Thyroid gland (tissue), 4 donors: ENCODE results near the gene COL18A1. TPM values are rescaled to one million over a fixed set of nuclear protein-coding genes. Genes with fewer than 3 reads are reported as not detected.

Experiments
- DNase-seq, 2 donors: peaks; one replicate each; pipeline ENCODE4 v3.0.0-alpha.2; 2019
- H3K27ac ChIP-seq, 3 donors: fragments of 200-600 bp; sonication (generic); 1 replicate in 2 of 3; 2 replicates in 1 of 3; pipeline ENCODE4 v1.5.1; 2016 to 2019; ENCODE audit warnings: mild to moderate bottlenecking in 1 of 3, moderate library complexity in 1 of 3
- H3K27me3 ChIP-seq: fragments of 200-600 bp; sonication (generic); one replicate; pipeline ENCODE4 v1.5.1; 2019
- H3K36me3 ChIP-seq, 2 donors: fragments of 200-600 bp; sonication (generic); one replicate each; pipeline ENCODE4 v1.5.1; 2016 to 2019
- H3K4me1 ChIP-seq, 2 donors: fragments of 200-600 bp; sonication (generic); one replicate each; pipeline ENCODE4 v1.5.1; 2017 to 2019
- H3K4me3 ChIP-seq, 3 donors: fragments of 200-600 bp; sonication (generic); replicated peaks in 1 of 3; 1 replicate in 2 of 3; 2 replicates in 1 of 3; pipeline ENCODE4 v1.5.1; 2016; ENCODE audit warnings: mild to moderate bottlenecking in 1 of 3
- H3K9me3 ChIP-seq: fragments of 200-600 bp; sonication (generic); one replicate; pipeline ENCODE4 v1.5.1; 2017
- POLR2A ChIP-seq, 2 donors: fragments of 450-650 bp; IDR thresholded peaks; one replicate each; pipeline ENCODE4 v1.6.1; 2017; ENCODE audit warnings: antibody characterized with exemption in 2 of 2, mild to moderate bottlenecking in 2 of 2, moderate library complexity in 1 of 2
- WGBS, 2 donors: methylation state at CpG; one replicate each; pipeline ENCODE4 v1.1.5; 2017; 5-methylcytosine and 5-hydroxymethylcytosine counted together
- intact Hi-C: fragments of 100-400 bp; cut with DNase I; formaldehyde crosslinking; loops from one replicate; pipeline ENCODE4 v1.15.1; 2023
- total RNA-seq, 4 donors: library from RNA; depleted of rRNA; stranded (reverse); fragments of >200 nt; gene quantifications; one replicate each; pipeline ENCODE4 v1.2.3, GENCODE V29; 2016
- TF ChIP-seq, protein P1 (sequence below), 6 experiments: fragments of 200-600 bp in 3 of 6; fragments of 450-650 bp in 3 of 6; sonication (generic) in 3 of 6; IDR thresholded peaks; one replicate each; pipeline ENCODE4 v1.5.1; 2016 to 2019; ENCODE audit warnings: antibody characterized with exemption in 6 of 6, mild to moderate bottlenecking in 2 of 6, inconsistent platforms in 1 of 6, moderate library complexity in 1 of 6

The COL18A1 gene
- total RNA-seq, 4 donors from 2014 or later = 105 to 264 (median 238) TPM

DNA sequence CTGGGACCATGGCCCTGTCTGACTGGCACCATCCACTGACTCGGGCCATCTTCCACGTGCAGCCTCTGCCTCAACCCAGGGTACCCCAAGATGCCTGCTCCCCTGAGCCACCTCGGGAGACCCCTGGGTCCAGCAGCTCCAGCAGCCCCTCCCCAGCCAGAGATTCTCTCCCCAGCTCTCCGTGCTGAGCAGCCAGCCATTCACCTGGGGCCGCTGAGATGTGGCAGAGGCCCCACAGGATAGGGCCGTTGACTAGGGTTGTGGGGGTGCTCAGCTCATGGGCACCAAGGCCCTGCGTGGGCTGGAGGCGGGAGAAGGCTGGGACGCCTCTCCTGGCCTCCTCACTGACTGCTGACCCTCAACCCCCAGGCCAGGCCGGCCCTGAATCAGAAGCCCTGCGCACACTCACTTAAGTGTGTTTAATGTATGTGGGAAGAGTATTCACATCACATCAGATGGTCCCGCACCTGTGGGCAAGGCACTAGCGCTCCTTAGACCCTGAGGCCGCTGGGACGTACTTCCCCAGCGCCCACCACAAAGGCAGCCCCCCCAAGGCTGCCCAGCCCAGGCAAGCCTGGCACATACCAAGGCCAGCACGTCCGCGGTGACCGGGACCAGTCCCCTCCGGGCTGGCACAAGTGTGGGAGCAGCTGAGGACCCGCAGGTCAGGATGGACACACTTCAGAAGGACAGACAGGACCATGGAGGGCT is 109.5 kb downstream of the COL18A1 start:
- H3K4me1 ChIP-seq = no peaks in the 10 kb centered on the region
- H3K4me3 ChIP-seq = no peak overlapping the region
- H3K36me3 ChIP-seq = peaks cover 7 to 12% of the 10 kb centered on the region in 2 donors
- 89 to 90% methylated on average over 7 to 16 of the region's 22 CpGs for WGBS, 2 donors
- no peak for TF ChIP-seq POLR2A (IDR thresholded peaks at IDR 0.05)
- TF ChIP-seq, protein P1, sequence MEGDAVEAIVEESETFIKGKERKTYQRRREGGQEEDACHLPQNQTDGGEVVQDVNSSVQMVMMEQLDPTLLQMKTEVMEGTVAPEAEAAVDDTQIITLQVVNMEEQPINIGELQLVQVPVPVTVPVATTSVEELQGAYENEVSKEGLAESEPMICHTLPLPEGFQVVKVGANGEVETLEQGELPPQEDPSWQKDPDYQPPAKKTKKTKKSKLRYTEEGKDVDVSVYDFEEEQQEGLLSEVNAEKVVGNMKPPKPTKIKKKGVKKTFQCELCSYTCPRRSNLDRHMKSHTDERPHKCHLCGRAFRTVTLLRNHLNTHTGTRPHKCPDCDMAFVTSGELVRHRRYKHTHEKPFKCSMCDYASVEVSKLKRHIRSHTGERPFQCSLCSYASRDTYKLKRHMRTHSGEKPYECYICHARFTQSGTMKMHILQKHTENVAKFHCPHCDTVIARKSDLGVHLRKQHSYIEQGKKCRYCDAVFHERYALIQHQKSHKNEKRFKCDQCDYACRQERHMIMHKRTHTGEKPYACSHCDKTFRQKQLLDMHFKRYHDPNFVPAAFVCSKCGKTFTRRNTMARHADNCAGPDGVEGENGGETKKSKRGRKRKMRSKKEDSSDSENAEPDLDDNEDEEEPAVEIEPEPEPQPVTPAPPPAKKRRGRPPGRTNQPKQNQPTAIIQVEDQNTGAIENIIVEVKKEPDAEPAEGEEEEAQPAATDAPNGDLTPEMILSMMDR (IDR thresholded peaks at IDR 0.05) = no peak
- no peak for DNase-seq
- no peak overlapping the region for H3K27ac ChIP-seq
- intact Hi-C loops = no loop called here
- no peaks in the 10 kb centered on the region for H3K9me3 ChIP-seq
- no peaks in the 10 kb centered on the region for H3K27me3 ChIP-seq

- intact Hi-C loops = no loop called here
- Histone ChIP-seq H3K36me3 (peaks cover 0 to 10% of the 10 kb centered on the region in 2 donors), H3K4me1 (no peaks in the 10 kb centered on the region), H3K4me3 (no peak overlapping the region), H3K27me3 (no peaks in the 10 kb centered on the region), H3K9me3 (no peaks in the 10 kb centered on the region), H3K27ac (no peak overlapping the region)
- TF ChIP-seq, protein P1 (IDR thresholded peaks at IDR 0.05) = no peak
- no peak for TF ChIP-seq POLR2A (IDR thresholded peaks at IDR 0.05)
- DNase-seq = no peak
- 95 to 98% methylated on average over 4 to 24 of the region's 31 CpGs for WGBS, 2 donors
Measured at GRCh38 chr21:45515241-45516061, 110.5 kb downstream of the COL18A1 start.

DNA sequence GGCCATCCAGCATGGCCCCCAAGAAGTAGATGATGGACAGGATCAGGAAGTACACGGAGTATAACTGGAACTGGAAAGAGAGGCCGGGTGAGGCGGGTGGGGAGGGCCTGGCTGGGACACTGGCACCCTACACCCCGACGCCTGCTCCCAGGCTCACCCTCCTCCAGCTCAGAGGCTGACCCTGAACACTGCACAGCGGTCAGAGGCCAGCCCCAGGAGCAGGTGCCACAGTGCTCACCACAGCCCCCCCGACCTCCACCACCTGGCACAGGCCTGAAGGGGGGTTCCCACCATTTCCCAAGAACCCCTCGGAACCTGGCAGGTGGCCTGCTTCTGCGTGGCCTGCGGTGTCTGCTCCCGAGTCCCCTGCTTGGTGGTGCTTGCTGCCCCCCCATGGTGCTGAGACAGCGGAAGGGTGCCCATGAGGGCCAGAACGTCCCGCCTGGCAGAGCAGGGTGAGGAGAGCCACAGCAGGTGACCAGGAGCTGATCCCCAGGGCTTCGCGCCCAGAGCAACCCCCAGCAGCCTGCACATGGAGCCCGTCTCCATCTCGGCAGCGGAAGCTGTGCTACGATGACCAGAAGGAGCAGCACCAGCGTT is 111.2 kb downstream of the COL18A1 start:
- WGBS, 2 donors = 86 to 96% methylated on average over 3 to 14 of the region's 21 CpGs
- Histone ChIP-seq H3K27me3 (no peaks in the 10 kb centered on the region), H3K4me3 (no peak overlapping the region), H3K4me1 (no peaks in the 10 kb centered on the region), H3K27ac (no peak overlapping the region), H3K9me3 (no peaks in the 10 kb centered on the region), H3K36me3 (peaks cover 0 to 8% of the 10 kb centered on the region in 2 donors)
- TF ChIP-seq POLR2A (IDR thresholded peaks at IDR 0.05) = no peak
- TF ChIP-seq, protein P1 (IDR thresholded peaks at IDR 0.05) = no peak
- intact Hi-C loops = no loop called here
- no peak for DNase-seq

- TF ChIP-seq POLR2A (IDR thresholded peaks at IDR 0.05) = no peak
- TF ChIP-seq, protein P1 (IDR thresholded peaks at IDR 0.05) = no peak
- Histone ChIP-seq H3K4me1 (no peaks in the 10 kb centered on the region), H3K9me3 (no peaks in the 10 kb centered on the region), H3K36me3 (peaks cover 0 to 8% of the 10 kb centered on the region in 2 donors), H3K4me3 (no peak overlapping the region), H3K27me3 (no peaks in the 10 kb centered on the region), H3K27ac (no peak overlapping the region)
- 81 to 85% methylated on average over 8 to 10 of the region's 14 CpGs for WGBS, 2 donors
- intact Hi-C loops = no loop called here
- no peak for DNase-seq
Measured at GRCh38 chr21:45516671-45517151, 111.7 kb downstream of the COL18A1 start.
